C4-2B (cell line): ENCODE measurements around the gene TBC1D20.
A peak's percentile ranks its signal among the peaks of the same experiment; 100 is the strongest.

Source experiments
- H3K27ac ChIP-seq: fragments of 450-650 bp; 2 replicates; pipeline ENCODE4 v1.5.1; 2017
- CTCF ChIP-seq: fragments of 450-650 bp; conservative IDR thresholded peaks from 2 replicates; pipeline ENCODE4 v1.5.1; 2017; ENCODE audit warnings: mild to moderate bottlenecking
- ZFX ChIP-seq: fragments of 450-650 bp; IDR thresholded peaks from 2 replicates; pipeline ENCODE4 v1.6.1; 2017

The TBC1D20 gene

GRCh38 chr20:428658-429200 is 33.6 kb downstream of the TBC1D20 start:
- H3K27ac ChIP-seq: no peak overlapping the region
- TF ChIP-seq CTCF (no peak), ZFX (no peak)

DNA sequence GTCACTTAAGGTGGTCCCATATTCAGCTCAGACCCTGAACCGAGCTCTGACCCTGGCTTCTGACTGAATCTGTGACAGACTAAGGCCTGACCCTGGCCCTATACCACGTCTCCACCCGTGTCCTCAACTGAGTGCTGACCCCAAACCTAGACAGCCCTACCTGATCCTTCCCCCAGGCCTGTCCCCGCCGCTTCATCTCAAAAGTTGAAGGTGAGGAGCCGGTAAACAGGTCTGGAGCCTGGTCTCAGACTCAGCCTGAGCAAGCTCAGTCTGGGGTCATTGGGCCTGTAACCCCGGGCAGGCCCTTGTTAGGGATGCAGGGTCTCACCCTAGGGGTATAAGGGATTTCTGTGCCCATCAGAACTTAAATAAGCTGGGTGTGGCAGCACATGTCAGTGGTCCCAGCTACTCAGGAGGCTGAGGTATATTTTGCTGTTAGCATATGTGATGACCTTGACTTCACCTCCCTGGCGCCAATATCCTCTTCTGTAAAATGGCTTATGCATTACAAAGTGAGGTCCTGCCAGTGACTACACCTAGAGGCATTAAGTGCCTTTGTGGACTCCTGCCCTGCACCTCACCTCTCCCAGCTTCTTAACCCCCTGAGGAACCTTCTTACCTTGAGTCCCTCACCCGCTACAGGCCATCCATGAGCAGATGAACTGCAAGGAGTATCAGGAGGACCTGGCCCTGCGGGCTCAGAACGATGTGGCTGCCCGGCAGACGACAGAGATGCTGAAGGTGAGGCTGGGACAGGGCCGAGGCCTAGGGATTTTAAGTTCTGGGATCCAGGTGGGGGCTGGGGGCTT is 34.3 kb downstream of the TBC1D20 start:
- H3K27ac ChIP-seq: no peak overlapping the region

GRCh38 chr20:427401-427800 is 34.9 kb downstream of the TBC1D20 start:
- no peak overlapping the region for H3K27ac ChIP-seq

More for the DNA sequence above, 34.3 kb downstream of the TBC1D20 start:
- no peak for TF ChIP-seq CTCF
- no peak for TF ChIP-seq ZFX

DNA sequence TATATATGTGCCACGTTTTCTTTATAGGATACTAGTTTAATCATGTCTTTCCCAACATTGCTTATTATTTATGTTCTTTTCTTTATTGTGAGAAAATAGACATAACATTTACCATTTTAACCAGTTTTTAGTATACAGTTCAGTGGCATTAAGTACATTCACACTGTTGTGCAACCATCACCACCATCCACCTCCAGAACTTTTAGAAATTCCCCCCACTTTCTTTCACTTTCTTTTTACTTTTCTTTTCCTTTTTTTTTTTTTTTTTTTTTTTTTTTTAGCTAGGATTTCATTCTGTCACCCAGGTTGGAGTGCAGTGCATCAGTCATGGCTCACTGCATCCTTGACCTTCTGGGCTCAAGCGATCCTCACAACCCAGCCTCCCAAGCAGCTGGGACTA is 35.8 kb downstream of the TBC1D20 start:
- TF ChIP-seq CTCF (no peak), ZFX (no peak)
- no peak overlapping the region for H3K27ac ChIP-seq

More at GRCh38 chr20:427401-427800, 34.9 kb downstream of the TBC1D20 start:
- TF ChIP-seq ZFX (no peak), CTCF (no peak)

DNA sequence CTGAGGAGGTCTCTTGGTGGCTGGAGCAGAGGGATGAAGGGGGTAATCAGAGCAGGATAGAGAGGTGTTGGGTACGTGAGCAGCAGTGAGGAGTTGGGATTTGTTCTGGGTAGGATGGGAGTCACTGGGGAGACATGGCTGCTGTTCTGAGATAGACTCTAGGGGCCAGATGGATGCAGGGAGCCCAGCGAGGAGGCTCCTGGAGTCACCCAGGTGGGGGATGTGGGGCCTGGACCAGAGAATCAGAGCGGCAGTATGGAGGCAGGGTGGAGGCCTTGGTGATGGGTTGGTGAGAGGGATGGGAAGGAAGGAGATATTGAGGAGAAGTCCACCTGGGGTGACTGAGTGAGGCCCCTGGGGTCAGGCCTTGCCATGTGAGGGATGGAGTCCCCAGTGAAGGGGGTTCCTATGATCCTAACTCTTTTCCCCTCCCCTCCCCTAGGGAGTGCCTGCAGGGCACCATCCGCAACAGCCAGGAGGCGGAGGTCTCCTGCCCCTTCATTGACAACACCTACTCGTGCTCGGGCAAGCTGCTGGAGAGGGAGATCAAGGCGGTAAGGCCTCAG is 40.6 kb downstream of the TBC1D20 start:
- peak overlapping the region; percentile 82 for H3K27ac ChIP-seq
- TF ChIP-seq ZFX: no peak
- TF ChIP-seq CTCF: no peak

DNA sequence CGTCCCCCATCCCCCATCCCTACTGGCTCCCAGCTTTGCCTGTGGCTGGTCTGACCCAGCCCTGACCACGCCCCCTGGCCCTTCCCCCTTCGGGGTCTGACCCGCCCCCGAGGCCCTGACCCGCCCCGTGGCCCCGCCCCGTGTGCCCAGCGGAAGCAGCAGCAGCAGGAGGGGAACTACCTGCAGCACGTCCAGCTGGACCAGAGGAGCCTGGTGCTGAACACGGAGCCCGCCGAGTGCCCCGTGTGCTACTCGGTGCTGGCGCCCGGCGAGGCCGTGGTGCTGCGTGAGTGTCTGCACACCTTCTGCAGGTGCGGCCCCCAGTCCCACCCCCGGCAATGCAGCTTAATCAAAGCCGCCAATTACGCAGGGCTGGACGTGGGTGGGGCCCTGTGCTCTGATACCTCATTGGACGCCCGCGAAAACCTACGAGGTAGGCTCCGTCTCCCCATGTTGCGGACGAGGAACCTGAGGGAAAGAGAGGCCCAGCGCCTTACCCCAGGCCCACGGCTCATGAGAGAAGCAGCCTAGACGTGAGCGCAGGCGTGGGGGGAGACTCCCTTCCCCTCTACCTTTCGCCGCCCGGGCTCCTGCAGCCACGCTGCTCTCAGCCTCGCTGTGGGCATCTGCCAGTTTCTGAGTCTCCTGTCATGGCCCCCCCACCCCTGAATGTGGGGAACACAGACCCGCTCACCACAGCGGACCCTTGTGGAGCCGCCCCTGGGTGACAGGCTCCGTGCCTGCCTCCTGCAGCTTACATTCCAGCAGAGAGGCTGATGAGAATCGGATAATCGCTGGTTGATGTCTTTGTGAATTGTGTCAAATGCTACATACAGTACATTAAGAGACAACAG is 41.4 kb downstream of the TBC1D20 start:
- TF ChIP-seq ZFX (no peak), CTCF (no peak)
- H3K27ac ChIP-seq: peak overlapping the region; percentile 82
